Mesothelial cell of epicardium (in vitro differentiated cells): ENCODE data around the gene ABCA4. TPM values are rescaled to one million over a fixed set of nuclear protein-coding genes. Genes with fewer than 3 reads are reported as not detected.

Experiments used
- total RNA-seq: library from RNA; stranded (reverse); gene quantifications from 3 replicates; pipeline ENCODE4 v1.2.1, GENCODE V29; 2021

ABCA4 gene
- total RNA-seq, 1 donor from 2014 or later, result 14.5 TPM

Other genes with a start within 250 kb of the ABCA4 start
- 46.4 to 49.6 TPM (median 47.4 TPM) in 3 replicates for gene DNTTIP2, start 241.9 kb downstream of the ABCA4 start, total RNA-seq
- gene GCLM, start 211.7 kb downstream of the ABCA4 start, total RNA-seq, result 8.7 to 9.0 TPM (median 8.9 TPM) in 3 replicates
- gene ARHGAP29, start 116.4 kb upstream of the ABCA4 start, total RNA-seq, result 110 to 115 TPM (median 114 TPM) in 3 replicates